ENCODE data around the gene ITGAV.

GRCh38 chr2:186687807-186688211, 98.0 kb downstream of the ITGAV start:
- no peak for TF ChIP-seq ZNF184 (tag by site-specific recombination; IDR thresholded peaks at IDR 0.05)
- no peak for TF ChIP-seq ZNF391 (tag by site-specific recombination; IDR thresholded peaks at IDR 0.05; ENCODE audit: borderline replicate concordance, low read depth)
- TF ChIP-seq GLI4 (tag by site-specific recombination; IDR thresholded peaks at IDR 0.05): no peak
- no peak for TF ChIP-seq CTCF (tag by site-specific recombination; IDR thresholded peaks at IDR 0.05)
- TF ChIP-seq ZNF48 (tag by site-specific recombination; IDR thresholded peaks at IDR 0.05): no peak
- TF ChIP-seq PBX3 (CRISPR knock-in tag; IDR thresholded peaks at IDR 0.05): no peak
- no peak for TF ChIP-seq MYNN (tag by site-specific recombination; IDR thresholded peaks at IDR 0.05; ENCODE audit: borderline replicate concordance)
- no peak for TF ChIP-seq ZNF324 (tag by site-specific recombination; IDR thresholded peaks at IDR 0.05)
- TF ChIP-seq FEZF1 (tag by site-specific recombination; IDR thresholded peaks at IDR 0.05): no peak
- no peak for TF ChIP-seq ZSCAN30 (tag by site-specific recombination; IDR thresholded peaks at IDR 0.05)
- TF ChIP-seq ZNF302 (tag by site-specific recombination; IDR thresholded peaks at IDR 0.05; ENCODE audit: low read depth): no peak
- TF ChIP-seq ZNF174 (tag by site-specific recombination; IDR thresholded peaks at IDR 0.05): no peak

Data from HEK293 (cell line).